Lower leg skin (tissue), 4 donors: ENCODE data around the gene GTSE1. TPM values are rescaled to one million over a fixed set of nuclear protein-coding genes. Genes with fewer than 3 reads are reported as not detected.

ENCODE experiments used
- DNase-seq, 2 donors: peaks; one replicate each; pipeline ENCODE4 v3.0.0-alpha.2; 2019; ENCODE audit warnings: low spot score in 2 of 2
- H3K4me3 ChIP-seq: fragments of 200-600 bp; sonication (generic); 2 replicates; pipeline ENCODE4 v1.5.1; 2017; ENCODE audit warnings: mild to moderate bottlenecking, low read depth; ENCODE audit not compliant: poor library complexity, severe bottlenecking
- POLR2A ChIP-seq, 2 donors: fragments of 450-650 bp; IDR thresholded peaks; one replicate each; pipeline ENCODE4 v1.6.1; 2016 to 2017; ENCODE audit warnings: antibody characterized with exemption in 2 of 2, mild to moderate bottlenecking in 1 of 2, moderate library complexity in 1 of 2
- WGBS, 2 donors: methylation state at CpG; one replicate each; pipeline ENCODE4 v1.1.5; 2018; 5-methylcytosine and 5-hydroxymethylcytosine counted together
- intact Hi-C: fragments of 100-400 bp; cut with DNase I; formaldehyde crosslinking; loops from one replicate; pipeline ENCODE4 v1.15.0; 2023; ENCODE audit warnings: low total_unique reads
- total RNA-seq, 4 donors: library from RNA; depleted of rRNA; stranded (reverse); fragments of >200 nt; gene quantifications; one replicate each; pipeline ENCODE4 v1.1.0, GENCODE V29; 2016
- TF ChIP-seq, protein P1 (sequence below), 3 donors: fragments of 450-650 bp; IDR thresholded peaks; one replicate each; pipeline ENCODE4 v1.5.1; 2016; ENCODE audit warnings: antibody characterized with exemption in 3 of 3, mild to moderate bottlenecking in 3 of 3, moderate library complexity in 2 of 3

The GTSE1 gene
- total RNA-seq, 4 donors from 2014 or later: 0.44 to 1.5 (median 0.91) TPM

DNA sequence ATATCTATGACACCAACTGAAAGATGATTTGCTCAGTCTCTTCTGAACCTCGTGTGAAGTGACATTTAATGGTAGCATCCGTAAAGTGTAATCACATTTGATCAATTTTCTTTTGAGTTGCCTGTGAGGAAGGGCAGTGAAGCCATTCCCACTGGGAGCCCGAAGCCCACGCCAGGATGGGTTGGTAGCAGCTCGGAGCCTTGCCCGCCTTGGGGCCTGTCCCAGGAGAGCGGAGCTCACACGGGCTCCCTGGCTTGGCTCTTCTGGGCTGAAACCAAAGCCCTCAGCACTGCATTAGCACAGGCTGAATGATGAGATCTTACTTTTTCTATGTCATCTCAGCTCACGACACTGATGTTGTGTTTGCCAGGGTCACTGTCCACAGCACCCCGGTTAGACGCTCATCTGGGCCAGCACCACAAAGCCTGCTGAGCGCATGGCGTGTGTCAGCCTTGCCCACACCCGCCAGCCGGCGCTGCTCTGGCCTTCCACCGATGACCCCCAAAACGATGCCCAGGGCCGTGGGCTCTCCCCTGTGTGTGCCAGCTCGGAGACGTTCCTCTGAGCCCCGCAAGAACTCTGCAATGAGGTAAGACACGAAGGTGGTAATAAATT, 29.5 kb downstream of the GTSE1 start:
- DNase-seq: no peak
- WGBS, 2 donors: 96 to 98% methylated on average over 23 of the region's 23 CpGs
- H3K4me3 ChIP-seq: no peak overlapping the region
- TF ChIP-seq, protein P1, sequence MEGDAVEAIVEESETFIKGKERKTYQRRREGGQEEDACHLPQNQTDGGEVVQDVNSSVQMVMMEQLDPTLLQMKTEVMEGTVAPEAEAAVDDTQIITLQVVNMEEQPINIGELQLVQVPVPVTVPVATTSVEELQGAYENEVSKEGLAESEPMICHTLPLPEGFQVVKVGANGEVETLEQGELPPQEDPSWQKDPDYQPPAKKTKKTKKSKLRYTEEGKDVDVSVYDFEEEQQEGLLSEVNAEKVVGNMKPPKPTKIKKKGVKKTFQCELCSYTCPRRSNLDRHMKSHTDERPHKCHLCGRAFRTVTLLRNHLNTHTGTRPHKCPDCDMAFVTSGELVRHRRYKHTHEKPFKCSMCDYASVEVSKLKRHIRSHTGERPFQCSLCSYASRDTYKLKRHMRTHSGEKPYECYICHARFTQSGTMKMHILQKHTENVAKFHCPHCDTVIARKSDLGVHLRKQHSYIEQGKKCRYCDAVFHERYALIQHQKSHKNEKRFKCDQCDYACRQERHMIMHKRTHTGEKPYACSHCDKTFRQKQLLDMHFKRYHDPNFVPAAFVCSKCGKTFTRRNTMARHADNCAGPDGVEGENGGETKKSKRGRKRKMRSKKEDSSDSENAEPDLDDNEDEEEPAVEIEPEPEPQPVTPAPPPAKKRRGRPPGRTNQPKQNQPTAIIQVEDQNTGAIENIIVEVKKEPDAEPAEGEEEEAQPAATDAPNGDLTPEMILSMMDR (IDR thresholded peaks at IDR 0.05): no peak
- no peak for TF ChIP-seq POLR2A (IDR thresholded peaks at IDR 0.05)
- intact Hi-C loops: no loop called here

DNA sequence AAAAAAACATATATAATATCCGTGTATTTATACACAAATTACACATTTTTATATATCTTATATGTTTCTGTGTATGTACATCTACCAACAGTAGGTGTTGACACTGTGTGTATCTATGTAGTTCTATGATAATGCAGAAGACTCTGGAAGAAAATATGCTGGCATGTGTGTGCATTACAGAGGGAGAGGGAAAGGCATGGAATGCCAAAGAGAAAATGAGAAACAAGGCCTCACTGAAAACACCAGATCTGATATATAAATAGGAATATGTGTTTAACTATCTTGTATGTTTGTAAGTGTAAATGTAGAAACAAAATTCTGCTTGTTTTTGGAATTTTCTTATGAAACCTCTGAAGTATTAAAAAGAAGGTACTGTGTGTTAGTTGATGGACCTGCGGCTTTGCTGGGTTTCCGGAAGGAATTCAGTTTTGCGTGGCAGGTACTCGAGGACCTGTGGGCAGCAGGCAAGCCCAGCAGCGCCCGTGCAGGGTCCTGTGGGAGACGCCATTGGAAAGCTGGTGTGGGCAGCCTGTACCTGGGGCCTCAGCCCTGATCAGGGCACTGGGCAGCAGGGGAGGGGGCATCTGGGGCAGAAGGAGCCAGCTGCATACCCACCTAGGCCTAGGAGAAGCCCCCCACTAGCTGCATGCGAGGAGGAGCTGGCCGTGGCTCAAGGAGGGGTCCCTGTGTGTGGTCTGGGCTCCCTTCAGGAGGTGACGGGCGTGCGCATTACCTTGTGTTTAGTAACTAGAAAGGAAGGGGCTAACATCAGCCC, 31.2 kb downstream of the GTSE1 start:
- intact Hi-C loops: no loop called here
- WGBS, 2 donors: 95% methylated on average over 13 of the region's 13 CpGs
- no peak for DNase-seq
- no peak overlapping the region for H3K4me3 ChIP-seq
- TF ChIP-seq POLR2A (IDR thresholded peaks at IDR 0.05): no peak

DNA sequence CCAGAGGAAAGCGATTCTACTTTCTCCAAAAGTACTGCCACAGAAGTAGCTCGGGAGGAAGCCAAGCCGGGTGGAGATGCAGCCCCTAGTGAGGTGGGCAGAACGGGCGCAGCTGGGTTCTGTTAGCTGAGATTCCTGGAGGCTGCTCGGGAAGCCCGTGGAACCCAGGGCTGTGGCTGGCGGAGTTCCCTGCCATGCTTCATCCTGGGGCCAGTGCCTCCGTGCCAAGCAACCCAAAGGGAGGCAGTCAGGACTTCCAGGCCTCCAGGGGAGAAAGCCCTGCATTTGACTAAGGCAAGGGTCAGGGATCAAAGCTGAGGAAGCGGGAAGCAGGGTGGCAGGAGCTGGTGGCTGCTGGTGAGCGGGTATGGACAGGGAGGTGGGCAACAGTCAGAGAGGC, 32.1 kb downstream of the GTSE1 start:
- H3K4me3 ChIP-seq: no peak overlapping the region
- no peak for TF ChIP-seq POLR2A (IDR thresholded peaks at IDR 0.05)
- TF ChIP-seq, protein P1 (IDR thresholded peaks at IDR 0.05): no peak
- no peak for DNase-seq
- WGBS, 2 donors: 91 to 94% methylated on average over 10 to 11 of the region's 11 CpGs
- intact Hi-C loops: no loop called here

DNA sequence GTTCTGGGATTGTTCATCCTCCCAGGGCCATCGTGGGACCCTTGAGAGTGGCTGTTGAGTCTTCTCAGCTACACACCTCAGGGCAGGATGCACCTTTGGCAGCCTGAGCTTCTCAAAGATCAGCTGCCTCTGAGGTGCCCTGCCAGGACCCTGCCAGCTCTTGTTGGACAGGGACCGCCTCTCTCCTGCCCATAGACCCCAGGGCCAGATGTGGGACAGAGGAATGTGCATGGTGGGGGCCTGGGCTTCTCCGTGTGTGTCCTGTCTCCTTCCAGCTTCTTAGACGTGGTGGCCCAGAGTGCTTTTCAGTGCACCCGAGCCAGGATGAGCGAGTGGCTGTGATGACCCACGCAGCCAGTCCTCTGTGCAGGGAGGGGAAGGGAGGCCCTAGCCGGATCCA, 32.9 kb downstream of the GTSE1 start:
- no peak for DNase-seq
- 90 to 91% methylated on average over 8 of the region's 8 CpGs for WGBS, 2 donors
- no peak overlapping the region for H3K4me3 ChIP-seq
- intact Hi-C loops: no loop called here
- TF ChIP-seq, protein P1 (IDR thresholded peaks at IDR 0.05): no peak
- TF ChIP-seq POLR2A (IDR thresholded peaks at IDR 0.05): no peak

DNA sequence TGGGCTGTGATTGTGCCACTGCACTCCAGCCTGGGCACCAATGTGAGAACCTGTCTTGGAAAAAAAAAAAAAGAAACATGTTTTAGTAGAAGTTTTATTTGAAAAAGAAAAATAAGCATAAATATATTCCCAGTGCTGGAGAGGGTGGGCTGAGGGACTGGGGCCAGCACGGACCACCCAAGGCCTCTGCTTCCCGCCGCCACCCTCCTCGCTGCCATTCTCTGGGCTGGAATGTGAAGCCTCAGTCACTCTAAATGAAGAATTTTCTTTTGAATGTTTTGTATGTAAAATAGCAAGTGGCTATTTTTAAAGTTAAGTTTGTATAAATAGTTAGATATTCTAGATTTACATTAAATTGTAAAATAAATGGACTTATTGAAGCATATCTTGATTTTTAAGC, 33.8 kb downstream of the GTSE1 start:
- H3K4me3 ChIP-seq: no peak overlapping the region
- WGBS, 2 donors: 97% methylated on average over 4 of the region's 4 CpGs
- intact Hi-C loops: no loop called here
- DNase-seq: no peak
- TF ChIP-seq, protein P1 (IDR thresholded peaks at IDR 0.05): no peak
- TF ChIP-seq POLR2A (IDR thresholded peaks at IDR 0.05): no peak

DNA sequence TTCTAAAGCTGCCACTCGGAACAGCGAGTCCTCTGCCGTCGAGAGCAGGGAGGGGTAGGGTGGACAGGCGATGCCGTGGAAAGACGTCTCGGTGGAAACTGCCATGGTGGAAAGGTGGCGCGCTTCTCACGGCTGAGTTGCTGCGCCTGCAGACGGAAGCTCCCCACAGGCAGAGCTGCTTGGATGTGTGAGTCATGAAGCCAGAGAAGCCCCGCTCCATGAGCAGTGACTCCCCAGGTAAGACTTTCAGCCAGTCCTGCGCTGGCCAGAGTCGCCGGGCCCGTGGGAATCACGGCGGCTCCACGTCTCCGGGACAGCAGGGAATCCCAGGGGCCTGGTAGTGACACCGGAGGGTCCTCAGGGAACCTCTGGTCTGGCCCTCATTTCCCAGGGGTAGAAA, 34.8 kb downstream of the GTSE1 start:
- intact Hi-C loops: no loop called here
- H3K4me3 ChIP-seq: no peak overlapping the region
- WGBS, 2 donors: 94 to 96% methylated on average over 22 to 23 of the region's 23 CpGs
- no peak for DNase-seq
- TF ChIP-seq POLR2A (IDR thresholded peaks at IDR 0.05): no peak
- TF ChIP-seq, protein P1 (IDR thresholded peaks at IDR 0.05): no peak
